Tibial artery (tissue), 4 donors: ENCODE data around the gene IL37.

Experiments used
- DNase-seq, 2 donors: peaks; one replicate each; pipeline ENCODE4 v3.0.0-alpha.2; 2019
- H3K27ac ChIP-seq, 2 donors: fragments of 200-600 bp; sonication (generic) in 1 of 2; 1 replicate in 1 of 2; 2 replicates in 1 of 2; pipeline ENCODE4 v1.5.1; 2018 to 2019; ENCODE audit warnings: mild to moderate bottlenecking in 1 of 2
- H3K27me3 ChIP-seq, 2 donors: fragments of 200-600 bp; sonication (generic) in 1 of 2; one replicate each; pipeline versions ENCODE4 v1.5.1 to v1.6.0; 2016 to 2019
- H3K36me3 ChIP-seq, 3 donors: fragments of 200-600 bp; sonication (generic) in 2 of 3; one replicate each; pipeline ENCODE4 v1.5.1; 2016 to 2019; ENCODE audit warnings: mild to moderate bottlenecking in 2 of 3
- H3K4me1 ChIP-seq, 4 donors: fragments of 200-600 bp; sonication (generic) in 2 of 4; 1 replicate in 3 of 4; 2 replicates in 1 of 4; pipeline ENCODE4 v1.5.1; 2016 to 2019
- H3K4me3 ChIP-seq, 2 donors: fragments of 200-600 bp; sonication (generic) in 1 of 2; 1 replicate in 1 of 2; 2 replicates in 1 of 2; pipeline ENCODE4 v1.5.1; 2018 to 2019; ENCODE audit warnings: mild to moderate bottlenecking in 2 of 2
- H3K9me3 ChIP-seq, 3 donors: fragments of 200-600 bp; sonication (generic) in 1 of 3; one replicate each; pipeline ENCODE4 v1.5.1; 2016 to 2019
- CTCF ChIP-seq, 2 experiments: fragments of 200-600 bp in 1 of 2; fragments of 450-650 bp in 1 of 2; IDR thresholded peaks; one replicate each; pipeline ENCODE4 v1.5.1; 2017 to 2019; ENCODE audit warnings: antibody characterized with exemption in 2 of 2, mild to moderate bottlenecking in 1 of 2, moderate library complexity in 1 of 2
- intact Hi-C: fragments of 100-400 bp; cut with DNase I; formaldehyde crosslinking; loops from one replicate; pipeline ENCODE4 v1.15.0; 2023; ENCODE audit warnings: low total_unique reads

Gene IL37

DNA sequence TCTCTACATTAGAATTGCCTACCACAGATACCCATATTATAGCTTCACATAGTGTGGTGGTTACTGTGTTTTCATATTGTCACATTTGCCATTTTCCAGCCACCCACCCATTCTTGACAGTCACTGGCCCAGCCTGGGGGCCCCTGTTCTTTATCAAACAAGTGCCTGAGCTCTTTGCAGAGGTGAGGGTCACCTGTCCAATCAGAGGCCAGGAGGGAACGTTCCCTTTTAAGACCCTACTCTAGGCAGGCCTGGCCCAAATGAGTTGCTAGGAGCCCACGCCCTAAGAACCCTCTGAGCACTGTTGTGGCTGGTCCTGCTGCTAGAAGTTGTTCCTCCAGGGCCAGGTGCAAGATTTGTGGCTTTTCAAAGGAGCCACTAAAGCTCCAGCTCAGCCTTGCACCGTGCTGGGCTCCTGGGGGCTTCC is 5.2 kb downstream of the IL37 start:
- no peak for DNase-seq
- no peaks in the 10 kb centered on the region for H3K36me3 ChIP-seq
- TF ChIP-seq CTCF (IDR thresholded peaks at IDR 0.05) = no peak
- no peaks in the 10 kb centered on the region for H3K27me3 ChIP-seq
- H3K4me3 ChIP-seq = no peak overlapping the region
- H3K9me3 ChIP-seq = no peaks in the 10 kb centered on the region
- no peaks in the 10 kb centered on the region for H3K4me1 ChIP-seq
- intact Hi-C loops = no loop called here
- H3K27ac ChIP-seq = no peak overlapping the region

DNA sequence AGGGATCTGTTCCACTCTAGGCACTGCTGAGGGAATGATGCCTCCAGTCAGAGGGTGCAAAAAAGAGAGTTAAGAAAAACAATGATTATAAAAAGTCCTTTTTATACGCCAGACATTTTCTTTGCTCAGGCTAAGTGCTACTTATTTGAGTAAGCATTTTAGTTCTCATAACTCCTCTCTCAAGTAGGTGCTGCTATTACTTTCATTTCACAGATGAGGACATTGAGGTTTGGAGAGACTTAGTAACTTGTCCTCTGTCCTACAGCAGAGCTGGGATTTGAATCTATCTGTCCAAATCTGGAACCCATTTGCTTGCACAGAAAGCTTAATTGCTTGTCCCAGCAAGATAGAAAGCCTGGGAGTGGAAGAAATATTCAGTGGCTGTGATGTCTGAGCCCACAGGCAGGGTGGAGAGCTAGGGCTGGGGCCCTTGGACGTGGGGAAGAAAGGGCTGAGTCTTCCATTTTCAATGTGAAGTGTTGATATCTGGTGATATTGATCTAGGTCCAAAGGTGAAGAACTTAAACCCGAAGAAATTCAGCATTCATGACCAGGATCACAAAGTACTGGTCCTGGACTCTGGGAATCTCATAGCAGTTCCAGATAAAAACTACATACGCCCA is 5.8 kb downstream of the IL37 start:
- H3K9me3 ChIP-seq = no peaks in the 10 kb centered on the region
- no peaks in the 10 kb centered on the region for H3K36me3 ChIP-seq
- intact Hi-C loops = no loop called here
- no peak for DNase-seq
- no peaks in the 10 kb centered on the region for H3K27me3 ChIP-seq
- TF ChIP-seq CTCF (IDR thresholded peaks at IDR 0.05) = no peak
- H3K4me3 ChIP-seq = no peak overlapping the region
- no peak overlapping the region for H3K27ac ChIP-seq
- no peaks in the 10 kb centered on the region for H3K4me1 ChIP-seq

DNA sequence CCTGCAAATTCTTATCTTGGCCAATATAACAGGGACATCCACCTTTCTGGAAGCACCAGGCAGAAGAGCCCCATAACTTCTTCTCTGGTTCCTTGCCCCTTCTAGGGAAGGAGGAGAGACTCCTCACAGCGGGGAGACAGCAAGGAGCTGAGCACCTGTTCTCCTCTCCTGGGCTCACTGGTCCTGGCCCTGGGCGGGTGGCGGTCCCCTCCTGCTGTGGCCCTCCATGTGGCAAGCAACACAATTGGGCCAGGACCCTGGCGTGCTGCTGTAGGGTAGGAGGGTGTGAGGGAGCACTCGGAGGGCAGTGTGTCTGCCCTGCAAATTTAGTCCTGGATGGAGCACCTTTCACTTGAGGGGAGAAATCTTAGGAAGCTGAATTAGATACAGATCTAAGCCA is 6.9 kb downstream of the IL37 start:
- intact Hi-C loops = no loop called here
- H3K27me3 ChIP-seq = no peaks in the 10 kb centered on the region
- no peaks in the 10 kb centered on the region for H3K9me3 ChIP-seq
- H3K36me3 ChIP-seq = no peaks in the 10 kb centered on the region
- TF ChIP-seq CTCF (IDR thresholded peaks at IDR 0.05) = no peak
- DNase-seq = no peak
- no peak overlapping the region for H3K27ac ChIP-seq
- H3K4me1 ChIP-seq = no peaks in the 10 kb centered on the region
- no peak overlapping the region for H3K4me3 ChIP-seq

DNA sequence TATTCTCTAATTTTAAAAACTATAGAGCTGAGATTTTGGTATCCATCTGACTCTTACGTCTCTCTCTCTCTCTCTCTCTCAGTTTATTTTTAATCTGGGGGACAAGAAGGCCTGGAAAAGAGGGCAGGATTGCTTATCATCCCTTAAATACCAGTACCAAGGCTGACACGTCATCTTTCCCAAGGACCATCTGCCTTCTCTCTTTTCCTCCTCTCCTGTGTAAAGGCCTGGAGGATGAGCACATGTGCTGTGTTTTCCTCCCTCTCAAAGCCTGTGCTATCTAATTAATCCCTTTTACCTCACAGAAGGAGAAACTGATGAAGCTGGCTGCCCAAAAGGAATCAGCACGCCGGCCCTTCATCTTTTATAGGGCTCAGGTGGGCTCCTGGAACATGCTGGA is 7.3 kb downstream of the IL37 start:
- Histone ChIP-seq H3K27me3 (no peaks in the 10 kb centered on the region), H3K4me3 (no peak overlapping the region), H3K27ac (no peak overlapping the region), H3K9me3 (no peaks in the 10 kb centered on the region), H3K36me3 (no peaks in the 10 kb centered on the region), H3K4me1 (no peaks in the 10 kb centered on the region)
- TF ChIP-seq CTCF (IDR thresholded peaks at IDR 0.05) = no peak
- no peak for DNase-seq
- intact Hi-C loops = no loop called here

DNA sequence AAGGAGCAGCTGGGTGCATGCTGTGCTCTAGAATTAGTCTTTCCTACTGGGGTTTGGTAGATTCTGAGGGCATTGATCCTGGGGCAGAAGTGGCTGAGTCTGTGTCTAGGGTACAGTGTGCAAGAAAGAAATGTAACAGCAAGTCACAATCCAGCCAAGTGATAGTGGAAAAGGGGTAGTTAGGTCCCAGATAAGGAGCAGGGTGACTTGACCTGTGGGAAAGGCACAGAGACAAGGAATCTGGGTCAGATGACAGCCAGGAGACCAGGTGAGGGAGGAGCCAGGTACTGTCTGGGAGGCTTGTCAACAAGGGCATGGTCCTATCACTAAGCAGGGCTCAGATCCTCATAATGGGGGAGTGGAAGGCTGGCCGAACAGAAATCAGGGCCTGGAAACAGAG is 8.1 kb downstream of the IL37 start:
- H3K4me1 ChIP-seq = no peaks in the 10 kb centered on the region
- no peak for TF ChIP-seq CTCF (IDR thresholded peaks at IDR 0.05)
- no peak overlapping the region for H3K4me3 ChIP-seq
- H3K36me3 ChIP-seq = no peaks in the 10 kb centered on the region
- no peaks in the 10 kb centered on the region for H3K9me3 ChIP-seq
- no peaks in the 10 kb centered on the region for H3K27me3 ChIP-seq
- no peak overlapping the region for H3K27ac ChIP-seq
- intact Hi-C loops = no loop called here
- DNase-seq = no peak
